Epithelial cell of esophagus (primary cell): Measurements from ENCODE around the gene ZMIZ2.
"Not testable (repeated sequence)": the region's sequence is repeated elsewhere in the genome, so short reads cannot be mapped to it uniquely, and the experiment has no call there.

Source experiments
- DNase-seq: peaks from one replicate; pipeline ENCODE4 v3.0.0; 2010; ENCODE audit warnings: low read depth
- H3K4me3 ChIP-seq: 2 replicates; pipeline ENCODE4 v1.5.1; 2011; ENCODE audit warnings: mild to moderate bottlenecking, low read length, control low read depth
- TF ChIP-seq, protein P1 (sequence below): IDR thresholded peaks from 2 replicates; pipeline ENCODE4 v1.5.1; 2011; ENCODE audit warnings: low read depth, mild to moderate bottlenecking, low read length, control low read depth, inconsistent platforms; ENCODE audit not compliant: insufficient read depth; ENCODE audit errors: missing control alignments

ZMIZ2 gene

GRCh38 chr7:44797329-44798258, 48.9 kb downstream of the ZMIZ2 start:
- peak; percentile 97 for DNase-seq
- H3K4me3 ChIP-seq: peak overlapping the region; percentile 97
- TF ChIP-seq, protein P1, sequence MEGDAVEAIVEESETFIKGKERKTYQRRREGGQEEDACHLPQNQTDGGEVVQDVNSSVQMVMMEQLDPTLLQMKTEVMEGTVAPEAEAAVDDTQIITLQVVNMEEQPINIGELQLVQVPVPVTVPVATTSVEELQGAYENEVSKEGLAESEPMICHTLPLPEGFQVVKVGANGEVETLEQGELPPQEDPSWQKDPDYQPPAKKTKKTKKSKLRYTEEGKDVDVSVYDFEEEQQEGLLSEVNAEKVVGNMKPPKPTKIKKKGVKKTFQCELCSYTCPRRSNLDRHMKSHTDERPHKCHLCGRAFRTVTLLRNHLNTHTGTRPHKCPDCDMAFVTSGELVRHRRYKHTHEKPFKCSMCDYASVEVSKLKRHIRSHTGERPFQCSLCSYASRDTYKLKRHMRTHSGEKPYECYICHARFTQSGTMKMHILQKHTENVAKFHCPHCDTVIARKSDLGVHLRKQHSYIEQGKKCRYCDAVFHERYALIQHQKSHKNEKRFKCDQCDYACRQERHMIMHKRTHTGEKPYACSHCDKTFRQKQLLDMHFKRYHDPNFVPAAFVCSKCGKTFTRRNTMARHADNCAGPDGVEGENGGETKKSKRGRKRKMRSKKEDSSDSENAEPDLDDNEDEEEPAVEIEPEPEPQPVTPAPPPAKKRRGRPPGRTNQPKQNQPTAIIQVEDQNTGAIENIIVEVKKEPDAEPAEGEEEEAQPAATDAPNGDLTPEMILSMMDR: peak; percentile 47

GRCh38 chr7:44798649-44799305, 50.1 kb downstream of the ZMIZ2 start:
- H3K4me3 ChIP-seq: peak overlapping the region; percentile 97
- TF ChIP-seq, protein P1: no peak
- DNase-seq: no peak

- TF ChIP-seq, protein P1: no peak
- no peak for DNase-seq
- no peak overlapping the region for H3K4me3 ChIP-seq
Observed at GRCh38 chr7:44799939-44800338, 51.3 kb downstream of the ZMIZ2 start.

- peak; percentile 86 for DNase-seq
- TF ChIP-seq, protein P1: no peak
- H3K4me3 ChIP-seq: no peak overlapping the region
Observed at GRCh38 chr7:44801890-44802289, 53.2 kb downstream of the ZMIZ2 start.

GRCh38 chr7:44802418-44803025, 53.9 kb downstream of the ZMIZ2 start:
- no peak for DNase-seq
- no peak overlapping the region for H3K4me3 ChIP-seq
- TF ChIP-seq, protein P1: no peak

- DNase-seq, H3K4me3 ChIP-seq: not testable (repeated sequence)
Observed at GRCh38 chr7:44803828-44804519, 55.3 kb downstream of the ZMIZ2 start.

DNA sequence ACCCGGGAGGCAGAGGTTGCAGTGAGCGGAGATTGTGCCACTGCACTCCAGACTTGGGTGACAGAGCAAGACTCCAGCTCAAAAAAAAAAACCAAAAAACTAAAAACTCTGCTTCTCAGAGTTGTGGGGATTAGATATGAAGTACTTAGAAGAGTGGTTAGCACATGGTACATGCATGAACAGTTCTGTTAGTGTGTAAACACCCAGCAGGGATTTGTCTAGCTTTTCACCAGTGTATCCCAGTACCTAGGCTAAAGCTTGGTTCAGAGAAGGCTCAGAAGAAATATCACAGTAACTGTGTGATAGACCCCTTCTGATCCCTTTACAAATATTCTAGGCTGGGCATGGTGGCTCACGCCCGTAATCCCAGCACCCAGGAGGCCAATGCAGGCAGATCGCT, 57.3 kb downstream of the ZMIZ2 start:
- no peak for DNase-seq
- TF ChIP-seq, protein P1: no peak

More for the DNA sequence above, 57.3 kb downstream of the ZMIZ2 start:
- no peak overlapping the region for H3K4me3 ChIP-seq
